HUDEP-2 (cell line): ENCODE measurements around the gene TMED9.

ENCODE experiments used
- DNase-seq, 76 experiments: peaks; one replicate each; lab custom pipeline; 2025; ENCODE audit not compliant: unreplicated experiment in 76 of 76; lab: John Stamatoyannopoulos, UW

Gene TMED9

GRCh38 chr5:177576169-177576568, 15.8 kb upstream of the TMED9 start:
- no peak for DNase-seq

DNA sequence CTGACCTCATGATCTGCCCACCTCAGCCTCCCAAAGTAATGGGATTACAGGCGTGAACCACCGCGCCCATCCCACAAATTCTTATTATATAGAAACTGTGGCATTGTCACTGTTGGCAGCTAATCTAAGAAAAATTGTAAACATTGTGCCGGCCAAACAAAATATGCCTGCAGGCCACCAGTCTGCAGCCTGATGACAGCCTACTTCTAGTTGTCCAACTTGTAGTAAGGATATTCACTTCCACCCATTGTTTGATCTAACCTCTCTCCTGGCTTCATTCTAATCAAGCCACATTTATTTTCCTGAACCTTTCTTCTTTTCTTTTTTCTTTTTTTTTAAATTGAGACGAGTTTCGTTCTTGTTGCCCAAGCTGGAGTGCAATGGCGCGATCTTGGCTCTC, 13.7 kb upstream of the TMED9 start:
- no peak for DNase-seq

- DNase-seq = no peak
These were observed 3.5 kb upstream of the TMED9 start for GRCh38 chr5:177588413-177588909.

DNA sequence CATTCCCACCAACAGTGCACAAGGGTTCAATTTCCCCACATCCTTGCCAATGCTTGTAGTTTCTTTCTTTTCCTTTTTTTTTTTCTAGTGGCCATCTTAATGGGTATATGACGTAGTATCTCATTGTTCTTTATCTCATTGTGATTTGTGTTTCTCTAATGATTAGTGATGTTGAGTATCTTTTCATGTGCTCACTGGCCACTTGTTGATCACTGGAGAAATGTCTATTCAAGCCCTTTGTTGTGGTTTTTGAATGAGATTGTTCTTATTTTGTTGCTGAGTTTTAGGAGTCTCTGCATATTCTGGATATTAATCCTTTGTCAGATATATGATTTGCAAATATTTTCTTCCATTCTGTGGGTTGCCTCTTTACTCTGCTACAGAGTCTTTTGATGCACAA, 1.6 kb upstream of the TMED9 start:
- DNase-seq = no peak

- DNase-seq = no peak
These were observed 353 bp upstream of the TMED9 start for GRCh38 chr5:177591690-177592009.

DNA sequence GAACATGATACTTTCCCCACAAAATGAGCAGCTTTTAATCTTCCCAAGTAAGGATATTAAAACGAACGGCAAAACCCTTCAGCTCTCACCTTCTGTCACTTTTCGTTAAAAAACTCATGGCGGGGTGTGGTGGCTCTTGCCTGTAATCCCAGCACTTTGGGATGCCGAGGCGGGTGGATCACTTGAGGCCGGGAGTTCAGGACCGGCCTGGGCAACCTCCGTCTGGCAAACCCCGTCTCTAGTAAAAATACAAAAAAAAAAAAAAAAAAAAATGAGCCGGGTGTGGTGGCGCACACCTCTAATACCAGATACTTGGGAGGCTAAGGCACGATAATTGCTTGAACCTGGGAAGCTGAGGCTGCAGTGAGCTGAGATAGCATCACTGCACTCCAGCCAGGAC, 902 bp downstream of the TMED9 start:
- DNase-seq = no peak

GRCh38 chr5:177593511-177593910, 1.5 kb downstream of the TMED9 start:
- DNase-seq = no peak

- DNase-seq = no peak
These were observed 2.1 kb downstream of the TMED9 start for GRCh38 chr5:177594071-177594470.

GRCh38 chr5:177595026-177595585, 3.1 kb downstream of the TMED9 start:
- no peak for DNase-seq

DNA sequence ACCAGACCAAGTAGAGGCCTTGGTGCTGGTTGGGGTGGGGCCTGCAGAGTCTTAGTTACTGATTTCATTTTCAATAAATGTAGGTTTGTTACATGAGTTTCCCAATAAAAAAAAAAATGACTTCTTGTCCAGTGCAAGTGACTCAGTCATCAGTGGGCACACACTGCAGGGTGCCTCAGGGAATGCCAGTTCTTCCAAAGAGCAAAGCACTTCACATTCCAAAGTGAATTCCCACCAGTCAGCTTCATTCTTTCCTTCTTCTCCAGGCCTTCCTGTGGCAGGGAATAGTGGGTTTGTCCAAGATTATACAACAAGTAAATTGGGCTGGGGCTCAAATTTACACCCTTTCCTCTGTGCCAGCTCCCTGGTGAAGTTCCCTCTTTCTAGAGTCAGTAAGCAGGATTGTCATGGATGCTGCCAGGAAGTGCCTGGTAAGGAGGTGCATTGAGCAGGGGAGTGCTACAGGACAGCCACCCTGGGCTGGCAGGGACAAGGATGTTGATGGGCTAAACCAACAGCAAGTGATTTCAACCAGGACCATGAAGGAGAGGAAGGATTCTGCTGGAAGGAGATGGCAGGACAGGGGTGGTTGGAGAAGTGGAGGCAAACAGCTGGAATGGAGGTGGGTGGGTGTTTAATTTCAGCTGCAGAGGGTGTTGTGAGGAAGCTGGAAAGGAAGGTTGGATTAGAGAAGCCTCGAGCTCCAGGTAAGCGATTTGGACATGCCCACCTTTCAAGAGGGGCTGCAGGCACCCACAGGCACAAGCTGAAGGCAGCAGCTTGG, 4.2 kb downstream of the TMED9 start:
- no peak for DNase-seq

- no peak for DNase-seq
These were observed 4.8 kb downstream of the TMED9 start for GRCh38 chr5:177596775-177597238.

GRCh38 chr5:177598477-177598876, 6.5 kb downstream of the TMED9 start:
- DNase-seq = no peak

DNA sequence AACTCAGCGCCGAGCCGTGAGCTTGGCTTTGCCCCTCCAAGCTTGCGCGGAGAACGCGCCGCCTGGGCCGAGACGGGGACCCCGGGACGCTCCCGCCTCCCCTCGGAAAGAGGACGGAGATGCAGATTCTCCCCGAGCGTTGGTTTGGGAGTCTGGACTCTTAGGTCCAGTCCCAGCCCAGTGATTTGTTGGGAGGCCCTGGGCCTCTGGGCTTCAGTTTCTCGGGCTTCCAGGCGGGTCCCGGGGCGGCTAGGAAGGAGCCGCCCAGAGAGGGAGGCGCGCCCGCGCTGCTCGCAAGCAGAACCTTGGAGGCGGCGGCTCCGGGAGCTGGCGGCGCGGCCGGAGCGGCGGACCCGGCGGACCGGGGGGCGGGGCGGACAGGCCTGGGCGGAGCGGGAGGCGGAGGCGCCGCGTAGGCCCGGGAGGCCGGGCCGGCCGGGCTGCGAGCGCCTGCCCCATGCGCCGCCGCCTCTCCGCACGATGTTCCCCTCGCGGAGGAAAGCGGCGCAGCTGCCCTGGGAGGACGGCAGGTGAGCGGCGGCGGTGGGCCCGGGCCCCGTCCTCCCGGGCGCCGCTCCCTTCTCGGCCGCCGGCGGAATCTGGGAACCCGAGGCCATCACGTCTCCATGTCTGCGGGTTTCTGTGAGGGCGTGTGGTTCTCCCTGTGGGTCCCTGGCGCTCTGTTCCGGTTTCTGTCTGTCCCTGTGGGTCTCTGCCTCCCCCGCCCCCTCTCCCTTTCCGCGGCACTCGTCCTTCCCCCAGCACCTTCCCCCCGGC, 7.9 kb downstream of the TMED9 start, which contains the start of gene B4GALT7:
TSS of gene B4GALT7 (plus strand) at position 402 of the 777 bp plus-strand sequence. CDS start at position 481, 79 bp downstream.
- peak in 72 of 76 experiments; percentile 15 to 86 (median 70) for DNase-seq

- DNase-seq = no peak
These were observed 8.6 kb downstream of the TMED9 start for GRCh38 chr5:177600508-177601018.

GRCh38 chr5:177601126-177601525, 9.1 kb downstream of the TMED9 start:
- DNase-seq = no peak

DNA sequence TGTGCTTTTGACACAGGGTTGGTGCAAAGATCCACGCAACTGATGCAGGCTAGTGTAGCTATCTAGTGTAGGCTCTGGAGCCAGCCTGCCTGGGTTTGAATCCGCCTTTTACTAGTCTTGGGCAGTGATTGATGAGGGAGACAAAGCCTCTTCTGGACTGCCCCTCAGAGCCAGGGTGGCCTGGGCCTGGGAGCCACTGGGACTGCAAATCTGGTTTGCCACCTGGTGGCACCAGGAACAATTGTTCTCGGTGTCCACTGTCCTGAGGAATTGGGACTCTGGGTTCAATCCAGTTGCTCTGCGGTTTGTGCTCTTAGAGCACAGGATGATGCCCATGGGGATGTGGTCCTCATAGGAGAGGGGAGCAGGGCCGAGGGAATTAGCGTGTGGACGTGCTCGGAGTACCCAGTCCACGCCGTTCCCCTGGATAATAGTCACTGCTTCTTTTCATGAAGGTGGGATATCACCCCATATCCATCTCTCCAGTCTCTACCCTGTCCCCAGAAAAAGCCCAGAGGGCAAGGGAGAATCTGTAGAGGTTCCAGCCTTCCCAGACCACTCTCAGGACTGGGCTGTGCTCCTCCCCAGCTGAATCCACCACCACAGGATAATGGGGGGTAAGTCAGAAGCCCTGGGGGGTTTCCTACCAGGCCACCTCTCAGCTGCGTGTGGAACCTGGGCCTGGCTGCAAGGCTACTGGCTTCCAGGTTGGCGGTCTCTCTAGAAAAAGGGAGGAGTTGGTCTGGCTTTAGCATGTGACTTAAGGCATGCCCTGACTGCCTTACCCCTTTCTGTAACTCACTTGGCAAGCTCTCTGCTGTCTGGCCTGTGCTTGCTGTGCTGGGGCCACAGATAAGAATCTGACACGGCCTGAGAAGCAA, 9.8 kb downstream of the TMED9 start:
- peak in 64 of 76 experiments; percentile 10 to 81 (median 50) for DNase-seq

DNA sequence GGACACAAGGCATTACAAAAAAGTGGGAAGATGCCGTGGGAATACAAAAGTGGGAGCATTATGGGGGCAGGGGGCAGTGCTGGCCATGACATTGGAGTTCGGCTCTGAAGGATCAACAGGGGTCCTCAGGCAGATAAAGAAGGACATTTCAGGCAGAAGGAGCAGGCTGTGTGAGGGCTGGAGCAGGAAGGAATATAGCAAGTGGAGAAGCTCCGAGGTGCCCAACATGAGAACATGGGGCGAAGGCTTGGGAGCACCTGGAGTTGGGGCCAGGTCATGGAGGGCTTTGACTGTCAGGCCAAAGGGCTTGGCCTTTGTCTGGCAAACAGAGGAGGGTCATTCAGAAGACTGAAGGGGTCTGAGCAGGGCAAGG, 10.4 kb downstream of the TMED9 start:
- DNase-seq = no peak

DNA sequence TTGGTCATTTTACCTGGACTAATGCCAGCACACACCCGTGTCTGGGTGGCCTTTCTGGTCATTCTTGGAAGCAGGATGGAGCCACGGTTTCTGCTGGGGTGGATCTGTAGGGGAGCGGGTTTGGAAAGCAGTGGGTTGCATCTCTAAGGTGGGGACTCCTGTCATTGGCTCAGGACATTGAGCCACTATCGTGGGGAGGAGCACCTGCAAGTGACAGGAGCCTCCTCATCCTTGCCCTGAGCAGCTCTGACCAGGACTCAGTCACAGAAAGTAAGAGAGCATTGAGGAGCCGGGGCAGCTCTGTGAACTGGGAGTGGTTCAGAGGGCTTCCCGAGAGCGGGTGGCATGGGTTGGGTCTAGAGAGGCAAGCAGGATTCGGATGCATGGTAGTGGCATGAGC, 11.6 kb downstream of the TMED9 start:
- no peak for DNase-seq

GRCh38 chr5:177604116-177604521, 12.1 kb downstream of the TMED9 start:
- DNase-seq = no peak

GRCh38 chr5:177604656-177605055, 12.7 kb downstream of the TMED9 start:
- no peak for DNase-seq
